Measurements from ENCODE around the gene TAF11L2. TPM values are rescaled to one million over a fixed set of nuclear protein-coding genes. Genes with fewer than 3 reads are reported as not detected.

Gene TAF11L2
- total RNA-seq, 1 experiment from 2014 or later = not detected

- H3K4me1 ChIP-seq (ENCODE audit: insufficient read depth, low read length) = no peaks in the 10 kb centered on the region
- no peak overlapping the region for H3K56ac ChIP-seq (ENCODE audit: insufficient read length, low read depth, low read length)
- no peaks in the 10 kb centered on the region for H3K27me3 ChIP-seq (ENCODE audit: insufficient read depth, low read length)
- H3K27me3 Mint-ChIP-seq (ENCODE audit: low read depth) = no peaks in the 10 kb centered on the region
- no peak overlapping the region for H2BK12ac ChIP-seq (ENCODE audit: insufficient read length, low read depth, low read length)
- H2BK15ac ChIP-seq (ENCODE audit: low read depth, low read length) = no peak overlapping the region
- no peak overlapping the region for H3T11ph ChIP-seq (ENCODE audit: low read length)
- H3K4me3 Mint-ChIP-seq = no peak overlapping the region
- no peak overlapping the region for H3K14ac ChIP-seq (ENCODE audit: insufficient read depth, low read length)
- H4K5ac ChIP-seq (ENCODE audit: insufficient read length, low read depth, low read length) = no peak overlapping the region
- H3K36me3 Mint-ChIP-seq (ENCODE audit: insufficient read depth in 1 of 3, low read depth in 3 of 3) = peaks cover 0 to 22% (median 4%) of the 10 kb centered on the region in 3 experiments; a peak in 3 of 7 replicates
- no CpG with 5 or more reads among the region's 6 CpGs for WGBS (ENCODE audit: extremely low coverage, insufficient read length, low lambda C conversion rate)
- no peak overlapping the region for H3K4ac ChIP-seq (ENCODE audit: low read depth, low read length)
- no peak overlapping the region for H2AK5ac ChIP-seq (ENCODE audit: insufficient read length, low read length)
- no peak overlapping the region for H3K23ac ChIP-seq (ENCODE audit: insufficient read length, low read depth, low read length)
- no peak overlapping the region for H2BK20ac ChIP-seq (ENCODE audit: low read depth, low read length, poor library complexity, severe bottlenecking)
- H3K23me2 ChIP-seq (ENCODE audit: insufficient read length, low read depth, low read length, poor library complexity, severe bottlenecking) = no peaks in the 10 kb centered on the region
- H2BK120ac ChIP-seq (ENCODE audit: low read depth, low read length, poor library complexity, severe bottlenecking) = no peak overlapping the region
- H3K27ac Mint-ChIP-seq = no peak overlapping the region
- H4K20me1 ChIP-seq (ENCODE audit: control insufficient read depth, insufficient read depth, insufficient read length) = no peaks in the 10 kb centered on the region
- no peak for DNase-seq
- H3K79me1 ChIP-seq (ENCODE audit: insufficient read depth, low read depth, low read length, poor library complexity, severe bottlenecking) = no peaks in the 10 kb centered on the region
- H3K4me1 Mint-ChIP-seq = peaks cover 0 to 7% of the 10 kb centered on the region in 2 experiments; a peak in 1 of 4 replicates
- H2AFZ ChIP-seq (ENCODE audit: low read length) = no peak overlapping the region
- peaks cover 7 to 11% of the 10 kb centered on the region in 2 experiments; a peak in 4 of 5 replicates for H3K9me3 Mint-ChIP-seq
- TF ChIP-seq CTCF (conservative IDR thresholded peaks at IDR 0.05) = no peak
- no peaks in the 10 kb centered on the region for H3K79me2 ChIP-seq (ENCODE audit: insufficient read depth, low read length)
- H2BK5ac ChIP-seq (ENCODE audit: insufficient read length, low read length) = no peak overlapping the region
- no peak overlapping the region for H3K18ac ChIP-seq (ENCODE audit: insufficient read length, low read depth, low read length)
- no peak overlapping the region for H3K27ac ChIP-seq (ENCODE audit: insufficient read length, low read depth, low read length)
- H4K91ac ChIP-seq (ENCODE audit: insufficient read length, low read depth, low read length) = no peak overlapping the region
- H3K9ac ChIP-seq (ENCODE audit: extremely low read depth, insufficient read length, low read length) = no peak overlapping the region
- no peak overlapping the region for H3K4me2 ChIP-seq (ENCODE audit: insufficient read depth, insufficient read length, low read length)
- H4K8ac ChIP-seq (replicated peaks; ENCODE audit: insufficient read length, low read depth, low read length) = no peak overlapping the region
- no peaks in the 10 kb centered on the region for H3K9me3 ChIP-seq (ENCODE audit: control insufficient read depth, low read depth, low read length)
Observed at GRCh38 chr5:17461793-17462192, 36.2 kb upstream of the TAF11L2 start.
